Cardiac ventricle fibroblast (primary cell): ENCODE results near the gene RSPH9. TPM values are rescaled to one million over a fixed set of nuclear protein-coding genes. Genes with fewer than 3 reads are reported as not detected.

Experiments
- total RNA-seq: library from RNA; depleted of rRNA; stranded (reverse); fragments of >200 nt; gene quantifications from 2 replicates; pipeline ENCODE4 v1.2.3, GENCODE V29; 2015

RSPH9 gene
- 0.19 TPM in 1 of 2 replicates, not detected in the other for total RNA-seq

GRCh38 chr6:43644940-43645612 is at the start of gene RSPH9:
TSS of gene RSPH9 (plus strand) at chr6:43645036. CDS start at chr6:43645099, 63 bp downstream.

DNA sequence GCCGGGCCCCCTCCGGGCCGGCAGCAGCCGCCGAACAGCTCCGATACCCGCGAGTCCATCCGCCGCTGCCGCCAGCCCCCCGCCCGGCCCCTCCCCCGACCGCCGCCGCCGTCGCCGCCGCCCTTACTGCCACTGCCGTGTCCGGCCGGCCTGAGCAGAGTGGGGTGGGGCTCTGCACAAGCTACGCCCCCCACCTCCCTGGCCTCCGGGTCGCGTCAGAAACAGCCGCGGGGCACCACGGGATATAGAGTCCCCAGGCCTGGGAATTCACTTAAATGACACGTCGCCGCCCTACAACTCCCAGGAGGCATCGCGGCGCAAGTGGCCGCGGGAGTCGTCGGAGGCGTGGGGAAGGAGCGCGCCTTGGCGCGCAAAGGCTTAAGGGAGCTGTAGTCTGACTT is 15.7 kb upstream of the RSPH9 start, which contains the start of gene GTPBP2:
Gene GTPBP2, minus strand, starts transcription at position 161 of the 401 bp plus-strand sequence. Its CDS starts 102 bp downstream, at position 59.

GRCh38 chr6:43635387-43636307 is 9.2 kb upstream of the RSPH9 start, which contains the start of gene MAD2L1BP:
TSS of gene MAD2L1BP (plus strand) at chr6:43635840. CDS start at chr6:43635876, 36 bp downstream.

GRCh38 chr6:43687437-43688347 is 42.9 kb downstream of the RSPH9 start, which contains the start of gene MRPS18A:
TSS of gene MRPS18A (minus strand) at chr6:43687791. CDS start at chr6:43687779, 12 bp downstream.

Other genes starting within 250 kb of the RSPH9 start
- 7.9 and 10.6 TPM in 2 replicates for gene ABCC10, start 217.5 kb upstream of the RSPH9 start, total RNA-seq
- not detected in 2 replicates for gene DLK2, start 189.5 kb upstream of the RSPH9 start, total RNA-seq
- 13.9 and 15.1 TPM in 2 replicates for gene TJAP1, start 167.5 kb upstream of the RSPH9 start, total RNA-seq
- gene LRRC73, start 134.7 kb upstream of the RSPH9 start, total RNA-seq: 0.15 and 0.44 TPM in 2 replicates
- 110 and 136 TPM in 2 replicates for gene YIPF3, start 128.1 kb upstream of the RSPH9 start, total RNA-seq
- gene POLR1C, start 127.9 kb upstream of the RSPH9 start, total RNA-seq: 19.5 and 20.7 TPM in 2 replicates
- gene XPO5, start 69.0 kb upstream of the RSPH9 start, total RNA-seq: 13.0 and 19.6 TPM in 2 replicates
- 16.8 and 17.8 TPM in 2 replicates for gene POLH, start 68.9 kb upstream of the RSPH9 start, total RNA-seq
- 16.6 and 18.0 TPM in 2 replicates for gene GTPBP2, start 15.8 kb upstream of the RSPH9 start, total RNA-seq
- 15.7 and 17.4 TPM in 2 replicates for gene MAD2L1BP, start 9.2 kb upstream of the RSPH9 start, total RNA-seq
- 32.9 and 36.0 TPM in 2 replicates for gene MRPS18A, start 42.8 kb downstream of the RSPH9 start, total RNA-seq
- 56.9 and 68.8 TPM in 2 replicates for gene VEGFA, start 125.2 kb downstream of the RSPH9 start, total RNA-seq